GM18502 (cell line): ENCODE measurements around the gene TJP1.
"Not testable (repeated sequence)": the region's sequence is repeated elsewhere in the genome, so short reads cannot be mapped to it uniquely, and the experiment has no call there.

Source experiments
- ATAC-seq: cut with Tn5 transposase; IDR thresholded peaks from one replicate; pipeline ENCODE4 v1.9.1; 2021; ENCODE audit warnings: mild to moderate bottlenecking; ENCODE audit not compliant: unreplicated experiment, poor library complexity

The TJP1 gene

GRCh38 chr15:29805043-29805707, 17.1 kb downstream of the TJP1 start:
- no peak for ATAC-seq

- ATAC-seq, result no peak
Measured at GRCh38 chr15:29802411-29802810, 19.9 kb downstream of the TJP1 start.

GRCh38 chr15:29800491-29801366, 21.5 kb downstream of the TJP1 start:
- no peak for ATAC-seq

- ATAC-seq, result no peak
Measured at GRCh38 chr15:29799859-29800258, 22.4 kb downstream of the TJP1 start.

- no peak for ATAC-seq
Measured at GRCh38 chr15:29795610-29796009, 26.7 kb downstream of the TJP1 start.

- ATAC-seq, result no peak
Measured at GRCh38 chr15:29792426-29793159, 29.7 kb downstream of the TJP1 start.

GRCh38 chr15:29790607-29791006, 31.7 kb downstream of the TJP1 start:
- no peak for ATAC-seq

GRCh38 chr15:29789871-29790270, 32.4 kb downstream of the TJP1 start:
- no peak for ATAC-seq

- no peak for ATAC-seq
Measured at GRCh38 chr15:29788433-29789034, 33.7 kb downstream of the TJP1 start.

- ATAC-seq, result no peak
Measured at GRCh38 chr15:29787767-29788166, 34.5 kb downstream of the TJP1 start.

GRCh38 chr15:29785642-29786041, 36.6 kb downstream of the TJP1 start:
- ATAC-seq, result no peak

- ATAC-seq, result no peak
Measured at GRCh38 chr15:29785136-29785535, 37.1 kb downstream of the TJP1 start.

GRCh38 chr15:29784413-29784812, 37.9 kb downstream of the TJP1 start:
- ATAC-seq, result no peak

- not testable (repeated sequence) for ATAC-seq
Measured at GRCh38 chr15:29782816-29783215, 39.5 kb downstream of the TJP1 start.

GRCh38 chr15:29778382-29778781, 43.9 kb downstream of the TJP1 start:
- no peak for ATAC-seq

- no peak for ATAC-seq
Measured at GRCh38 chr15:29776859-29777258, 45.4 kb downstream of the TJP1 start.

GRCh38 chr15:29774900-29775299, 47.4 kb downstream of the TJP1 start:
- no peak for ATAC-seq

GRCh38 chr15:29773816-29774215, 48.5 kb downstream of the TJP1 start:
- no peak for ATAC-seq

GRCh38 chr15:29773000-29773399, 49.3 kb downstream of the TJP1 start:
- no peak for ATAC-seq

- ATAC-seq, result no peak
Measured at GRCh38 chr15:29770796-29771195, 51.5 kb downstream of the TJP1 start.
